Skin of body (tissue), 2 donors: ENCODE data around the gene MORN1. TPM values are rescaled to one million over a fixed set of nuclear protein-coding genes. Genes with fewer than 3 reads are reported as not detected.

Source experiments
- DNase-seq: peaks from one replicate; lab custom pipeline; 2025; lab: John Stamatoyannopoulos, UW
- total RNA-seq: library from RNA; depleted of rRNA; stranded (reverse); fragments of >200 nt; gene quantifications from one replicate; pipeline ENCODE4 v1.2.3, GENCODE V29; 2014

Gene MORN1
- total RNA-seq, 1 donor from 2014 or later = 10.3 TPM

GRCh38 chr1:2405588-2406295 is 14.4 kb upstream of the MORN1 start:
- no peak for DNase-seq

- no peak for DNase-seq
Measured at GRCh38 chr1:2404890-2405511, 13.6 kb upstream of the MORN1 start.

- no peak for DNase-seq
Measured at GRCh38 chr1:2404142-2404889, 13.0 kb upstream of the MORN1 start.

- DNase-seq = no peak
Measured at GRCh38 chr1:2403273-2403672, 11.9 kb upstream of the MORN1 start.

GRCh38 chr1:2402420-2402819 is 11.1 kb upstream of the MORN1 start:
- no peak for DNase-seq

GRCh38 chr1:2400950-2401649 is 9.7 kb upstream of the MORN1 start:
- DNase-seq = no peak

- no peak for DNase-seq
Measured at GRCh38 chr1:2400576-2400909, 9.2 kb upstream of the MORN1 start.

- no peak for DNase-seq
Measured at GRCh38 chr1:2399890-2400575, 8.7 kb upstream of the MORN1 start.

GRCh38 chr1:2398871-2399270 is 7.5 kb upstream of the MORN1 start:
- no peak for DNase-seq

GRCh38 chr1:2397007-2397679 is 5.8 kb upstream of the MORN1 start:
- no peak for DNase-seq

- no peak for DNase-seq
Measured at GRCh38 chr1:2396476-2396875, 5.1 kb upstream of the MORN1 start.

GRCh38 chr1:2396059-2396458 is 4.7 kb upstream of the MORN1 start:
- no peak for DNase-seq

GRCh38 chr1:2395245-2395644 is 3.9 kb upstream of the MORN1 start:
- no peak for DNase-seq

- DNase-seq = no peak
Measured at GRCh38 chr1:2394761-2395160, 3.4 kb upstream of the MORN1 start.

GRCh38 chr1:2394220-2394619 is 2.9 kb upstream of the MORN1 start:
- DNase-seq = no peak

- DNase-seq = no peak
Measured at GRCh38 chr1:2393471-2393877, 2.1 kb upstream of the MORN1 start.

- no peak for DNase-seq
Measured at GRCh38 chr1:2392686-2393085, 1.3 kb upstream of the MORN1 start.

GRCh38 chr1:2391931-2392509 is 666 bp upstream of the MORN1 start:
- no peak for DNase-seq

GRCh38 chr1:2389644-2390043 is 1.7 kb downstream of the MORN1 start:
- DNase-seq = no peak
